B cell (primary cell): ENCODE results near the gene ACTR1B. TPM values are rescaled to one million over a fixed set of nuclear protein-coding genes. Genes with fewer than 3 reads are reported as not detected.
A peak's percentile ranks its signal among the peaks of the same experiment; 100 is the strongest.

Experiments
- ATAC-seq: fragments of 200-7000 bp; cut with Tn5 transposase; one replicate; pipeline ENCODE4 v1.10.0; 2021; ENCODE audit warnings: low read depth, mild to moderate bottlenecking, moderate number of reproducible peaks, moderate library complexity
- CTCF ChIA-PET: fragments of 350-600 bp; sonication (Branson Sonifier 250); formaldehyde crosslinking; loops from one replicate; lab custom pipeline; 2021; ENCODE audit warnings: antibody characterized with exemption, inconsistent platforms; lab: Charles Lee
- POLR2A ChIA-PET: fragments of 350-600 bp; sonication (Branson Sonifier 250); formaldehyde crosslinking; loops from one replicate; lab custom pipeline; 2021; ENCODE audit warnings: antibody characterized with exemption; lab: Charles Lee
- DNase-seq: peaks from one replicate; pipeline ENCODE4 v3.0.0; 2013
- H2AFZ ChIP-seq: 2 replicates; pipeline ENCODE4 v1.6.1; 2012; ENCODE audit warnings: mild to moderate bottlenecking, low read depth, low read length; ENCODE audit not compliant: insufficient read depth, poor library complexity, severe bottlenecking
- H3K27ac ChIP-seq, 2 donors: 1 replicate in 1 of 2; 2 replicates in 1 of 2; pipeline ENCODE4 v1.5.1; 2012 to 2013; ENCODE audit warnings: low read length in 2 of 2, mild to moderate bottlenecking in 2 of 2, moderate library complexity in 1 of 2
- H3K27me3 ChIP-seq, 4 experiments: fragments of 200-600 bp in 1 of 4; sonication (generic) in 1 of 4; replicated peaks in 1 of 4; 1 replicate in 2 of 4; 2 replicates in 2 of 4; pipeline versions ENCODE4 v1.6.1 to v1.7.0; 2013 to 2016; ENCODE audit warnings: low read length in 3 of 4, mild to moderate bottlenecking in 2 of 4, mixed read lengths in 1 of 4, moderate library complexity in 1 of 4; ENCODE audit not compliant: insufficient read depth in 4 of 4, control insufficient read depth in 3 of 4; ENCODE audit errors: control extremely low read depth in 1 of 4
- H3K36me3 ChIP-seq, 2 experiments: replicated peaks in 1 of 2; 1 replicate in 1 of 2; 2 replicates in 1 of 2; pipeline versions ENCODE4 v1.6.1 to v1.7.1; 2013; ENCODE audit warnings: low read length in 1 of 2; ENCODE audit not compliant: insufficient read depth in 2 of 2, control insufficient read depth in 1 of 2; ENCODE audit errors: control extremely low read depth in 1 of 2, extremely low read depth in 1 of 2
- H3K4me1 ChIP-seq, 2 donors: fragments of 200-600 bp in 1 of 2; sonication (generic) in 1 of 2; 1 replicate in 1 of 2; 2 replicates in 1 of 2; pipeline versions ENCODE4 v1.5.1 to v1.6.1; 2013 to 2017; ENCODE audit warnings: low read length in 2 of 2; ENCODE audit not compliant: control insufficient read depth in 2 of 2, insufficient read depth in 2 of 2
- H3K4me2 ChIP-seq: replicated peaks from 2 replicates; pipeline ENCODE3; 2012; ENCODE audit warnings: mild to moderate bottlenecking, low read depth, low read length; ENCODE audit not compliant: poor library complexity, severe bottlenecking
- H3K4me3 ChIP-seq, 5 experiments: fragments of 200-600 bp in 1 of 5; sonication (generic) in 1 of 5; 1 replicate in 3 of 5; 2 replicates in 2 of 5; pipeline versions ENCODE4 v1.5.1 to v1.7.0; 2011 to 2016; ENCODE audit warnings: low read length in 4 of 5, mild to moderate bottlenecking in 4 of 5, low read depth in 2 of 5, control low read depth in 1 of 5, moderate library complexity in 1 of 5; ENCODE audit not compliant: insufficient read depth in 1 of 5; ENCODE audit errors: control extremely low read depth in 1 of 5, extremely low read depth in 1 of 5
- H3K79me2 ChIP-seq: fragments of 200-600 bp; sonication (generic); one replicate; pipeline ENCODE4 v1.6.0; 2016; ENCODE audit warnings: low read length; ENCODE audit not compliant: control insufficient read depth, insufficient read depth
- H3K9ac ChIP-seq: fragments of 200-600 bp; sonication (generic); 2 replicates; pipeline ENCODE4 v1.6.1; 2017; ENCODE audit warnings: mild to moderate bottlenecking, low read length, moderate library complexity
- H3K9me3 ChIP-seq, 3 donors: one replicate each; pipeline versions ENCODE4 v1.6.1 to v1.7.1; 2013; ENCODE audit warnings: low read length in 2 of 3; ENCODE audit not compliant: control insufficient read depth in 2 of 3, insufficient read depth in 1 of 3; ENCODE audit errors: control extremely low read depth in 1 of 3
- H4K20me1 ChIP-seq: 2 replicates; pipeline ENCODE4 v1.6.0; 2012; ENCODE audit warnings: mild to moderate bottlenecking, low read length; ENCODE audit not compliant: insufficient read depth, control insufficient read depth, poor library complexity, severe bottlenecking
- H3K27ac Mint-ChIP-seq: one replicate; pipeline ENCODE4 v1.8.0; 2021; ENCODE audit warnings: mixed read lengths
- H3K27me3 Mint-ChIP-seq: one replicate; pipeline ENCODE4 v1.8.0; 2021; ENCODE audit warnings: mixed read lengths
- H3K4me1 Mint-ChIP-seq: one replicate; pipeline ENCODE4 v1.8.0; 2021; ENCODE audit warnings: mixed read lengths
- H3K4me3 Mint-ChIP-seq: one replicate; pipeline ENCODE4 v1.8.0; 2021; ENCODE audit warnings: mixed read lengths
- H3K9me3 Mint-ChIP-seq: one replicate; pipeline ENCODE4 v1.8.0; 2022; ENCODE audit warnings: mixed read lengths; ENCODE audit not compliant: insufficient read depth
- EZH2 ChIP-seq: IDR thresholded peaks from 2 replicates; pipeline ENCODE4 v1.6.1; 2012; ENCODE audit warnings: borderline replicate concordance, low read depth, mild to moderate bottlenecking, moderate library complexity, low read length; ENCODE audit not compliant: insufficient read depth, poor library complexity, severe bottlenecking
- WGBS: methylation state at CpG from one replicate; pipeline ENCODE4 v1.1.5; 2013; ENCODE audit warnings: missing lambda C conversion rate; ENCODE audit not compliant: insufficient coverage; 5-methylcytosine and 5-hydroxymethylcytosine counted together
- intact Hi-C: fragments of 100-400 bp; cut with micrococcal nuclease; formaldehyde crosslinking; loops from one replicate; pipeline ENCODE4 v1.10.0; 2022
- polyA plus RNA-seq: library from polyadenylated mRNA; depleted of rRNA; stranded (reverse); fragments of >200 nt; gene quantifications from 2 replicates; pipeline ENCODE4 v1.2.3, GENCODE V29; 2012
- total RNA-seq, 2 donors: library from RNA; stranded (reverse); fragments of 120-200 nt in 1 of 2; gene quantifications; 1 replicate in 1 of 2; 2 replicates in 1 of 2; pipeline versions ENCODE4 v1.2.3 to v1.2.4, GENCODE V29; 2013 to 2022
- TF ChIP-seq, protein P1 (sequence below): fragments of 200-600 bp; IDR thresholded peaks from one replicate; pipeline ENCODE4 v1.8.0; 2022; ENCODE audit warnings: antibody characterized with exemption, mild to moderate bottlenecking

Gene ACTR1B
- total and polyA plus RNA-seq, 2 donors (not counting 1 experiment from before 2014, with no cell fraction given), result 69.0 to 143 TPM

- Mint-ChIP-seq H3K27ac (peak overlapping the region; percentile 91), H3K4me1 (peaks cover 33% of the 10 kb centered on the region), H3K4me3 (peak overlapping the region; percentile 94), H3K9me3 (no peaks in the 10 kb centered on the region), H3K27me3 (no peaks in the 10 kb centered on the region)
- Histone ChIP-seq H3K4me3 (peak overlapping the region; percentile 66 to 85 (median 71)), H3K4me1 (peaks cover 23 to 31% of the 10 kb centered on the region in 2 donors), H3K27ac (peak overlapping the region in 1 of 2 donors; percentile 88), H3K79me2 (peaks cover 37% of the 10 kb centered on the region), H3K9ac (peak overlapping the region; percentile 78), H4K20me1 (peaks cover 38% of the 10 kb centered on the region), H3K27me3 (no peaks in the 10 kb centered on the region), H3K9me3 (no peaks in the 10 kb centered on the region), H3K36me3 (peaks cover 0 to 22% of the 10 kb centered on the region in 2 experiments), H3K4me2 (peak overlapping the region; percentile 81), H2AFZ (no peak overlapping the region)
- ChIA-PET CTCF (interaction anchor here (1.3 to 6.2 kb wide), 6 partner anchors 11 to 72 kb away, joined by 4 to 53 read pairs (median 8); partner anchors contain the start of gene COX5B), POLR2A (interaction anchor here (0.6 to 4.6 kb wide), 4 partner anchors 9 to 17 kb away, joined by 3 to 44 read pairs (median 8); partner anchors contain the start of gene COX5B)
- ATAC-seq (no peak), DNase-seq (no peak)
- WGBS, result 45% methylated on average over 7 of the region's 12 CpGs
- intact Hi-C loops, result loop anchor here (5.0 to 10.0 kb wide), 3 partner anchors 548 to 1830 kb away; partner anchors contain the start of genes ANKRD36, CNNM4 and REV1
- TF ChIP-seq, protein P1, sequence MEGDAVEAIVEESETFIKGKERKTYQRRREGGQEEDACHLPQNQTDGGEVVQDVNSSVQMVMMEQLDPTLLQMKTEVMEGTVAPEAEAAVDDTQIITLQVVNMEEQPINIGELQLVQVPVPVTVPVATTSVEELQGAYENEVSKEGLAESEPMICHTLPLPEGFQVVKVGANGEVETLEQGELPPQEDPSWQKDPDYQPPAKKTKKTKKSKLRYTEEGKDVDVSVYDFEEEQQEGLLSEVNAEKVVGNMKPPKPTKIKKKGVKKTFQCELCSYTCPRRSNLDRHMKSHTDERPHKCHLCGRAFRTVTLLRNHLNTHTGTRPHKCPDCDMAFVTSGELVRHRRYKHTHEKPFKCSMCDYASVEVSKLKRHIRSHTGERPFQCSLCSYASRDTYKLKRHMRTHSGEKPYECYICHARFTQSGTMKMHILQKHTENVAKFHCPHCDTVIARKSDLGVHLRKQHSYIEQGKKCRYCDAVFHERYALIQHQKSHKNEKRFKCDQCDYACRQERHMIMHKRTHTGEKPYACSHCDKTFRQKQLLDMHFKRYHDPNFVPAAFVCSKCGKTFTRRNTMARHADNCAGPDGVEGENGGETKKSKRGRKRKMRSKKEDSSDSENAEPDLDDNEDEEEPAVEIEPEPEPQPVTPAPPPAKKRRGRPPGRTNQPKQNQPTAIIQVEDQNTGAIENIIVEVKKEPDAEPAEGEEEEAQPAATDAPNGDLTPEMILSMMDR, result no peak
- no peak for TF ChIP-seq EZH2
Observed at GRCh38 chr2:97662386-97662894, 1.4 kb downstream of the ACTR1B start.

DNA sequence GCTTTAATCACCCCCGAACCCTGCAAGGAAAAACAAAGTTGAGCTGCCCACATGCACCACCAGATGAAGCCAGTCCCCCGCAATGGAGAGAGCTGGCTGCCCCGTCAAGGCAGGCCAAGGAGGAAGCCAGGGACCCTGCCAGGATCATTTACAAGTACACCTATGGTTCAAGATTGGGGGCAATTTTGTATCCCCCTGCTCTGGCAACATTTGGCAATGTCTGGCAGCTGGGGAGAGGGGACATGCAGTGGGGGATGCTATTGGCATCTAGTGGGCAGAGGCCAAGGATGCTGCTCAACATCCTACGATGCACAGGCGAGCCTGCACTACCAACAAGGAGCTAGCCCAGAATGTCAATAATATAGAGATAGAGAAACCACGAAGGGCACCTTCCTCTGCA lies 1.9 kb downstream of the ACTR1B start:
- H3K4me3 Mint-ChIP-seq, result peak overlapping the region; percentile 94
- intact Hi-C loops, result loop anchor here (5.0 to 10.0 kb wide), 3 partner anchors 547 to 1830 kb away; partner anchors contain the start of genes ANKRD36, CNNM4 and REV1
- TF ChIP-seq EZH2, result no peak
- TF ChIP-seq, protein P1, result no peak
- Histone ChIP-seq H3K9ac (no peak overlapping the region), H3K4me3 (peak overlapping the region in 1 of 5 experiments; percentile 66), H3K79me2 (peaks cover 37% of the 10 kb centered on the region), H2AFZ (no peak overlapping the region), H3K36me3 (peaks cover 0 to 27% of the 10 kb centered on the region in 2 experiments), H3K9me3 (no peaks in the 10 kb centered on the region), H3K27ac (no peak overlapping the region), H3K4me1 (peaks cover 23 to 31% of the 10 kb centered on the region in 2 donors), H3K4me2 (peak overlapping the region; percentile 81), H4K20me1 (peaks cover 38% of the 10 kb centered on the region), H3K27me3 (no peaks in the 10 kb centered on the region)
- H3K27me3 Mint-ChIP-seq, result no peaks in the 10 kb centered on the region
- ChIA-PET POLR2A (interaction anchor here (4.6 kb wide), 1 partner anchor 16 kb away, joined by 44 read pairs; the partner anchor contains the start of gene COX5B), CTCF (interaction anchor here (1.4 to 6.2 kb wide), 5 partner anchors 12 to 71 kb away, joined by 6 to 53 read pairs (median 9); partner anchors contain the start of gene COX5B)
- H3K9me3 Mint-ChIP-seq, result no peaks in the 10 kb centered on the region
- peaks cover 33% of the 10 kb centered on the region for H3K4me1 Mint-ChIP-seq
- WGBS, result 100% methylated on average over 4 of the region's 6 CpGs
- DNase-seq (no peak), ATAC-seq (no peak)
- peak overlapping the region; percentile 43 for H3K27ac Mint-ChIP-seq
